ENCODE data around the gene UBA6.

- TF ChIP-seq GATA3 (IDR thresholded peaks at IDR 0.05; ENCODE audit: low read depth, low read length) (no peak), GATA2 (IDR thresholded peaks at IDR 0.05; ENCODE audit: low read depth, low read length) (no peak)
Observed at GRCh38 chr4:67604749-67605148, 96.2 kb downstream of the UBA6 start.

All from SH-SY5Y (cell line).